HUES48 (cell line): Measurements from ENCODE around the gene NDUFA6.
"Not testable (repeated sequence)": the region's sequence is repeated elsewhere in the genome, so short reads cannot be mapped to it uniquely, and the experiment has no call there.

Experiments
- H3K27ac ChIP-seq: one replicate; pipeline ENCODE4 v1.7.0; 2013; ENCODE audit warnings: low read depth, low read length, inconsistent platforms
- H3K27me3 ChIP-seq: 2 replicates; pipeline ENCODE4 v1.6.1; 2013; ENCODE audit warnings: mild to moderate bottlenecking, low read length; ENCODE audit not compliant: control insufficient read depth, insufficient read depth
- H3K36me3 ChIP-seq: 2 replicates; pipeline ENCODE4 v1.6.1; 2013; ENCODE audit warnings: low read length; ENCODE audit not compliant: control insufficient read depth, insufficient read depth
- H3K4me1 ChIP-seq: 2 replicates; pipeline ENCODE4 v1.6.1; 2013; ENCODE audit warnings: mild to moderate bottlenecking, low read length; ENCODE audit not compliant: control insufficient read depth, insufficient read depth
- H3K4me3 ChIP-seq: 2 replicates; pipeline ENCODE4 v1.5.1; 2013; ENCODE audit warnings: mild to moderate bottlenecking, low read depth, low read length
- H3K9ac ChIP-seq: 2 replicates; pipeline ENCODE4 v1.6.1; 2013; ENCODE audit warnings: mild to moderate bottlenecking, low read depth, low read length, moderate library complexity
- H3K9me3 ChIP-seq: 2 replicates; pipeline ENCODE4 v1.6.1; 2013; ENCODE audit warnings: low read length; ENCODE audit not compliant: control insufficient read depth, insufficient read depth

Gene NDUFA6

GRCh38 chr22:42108848-42109247 lies 18.3 kb upstream of the NDUFA6 start:
- Histone ChIP-seq H3K27ac (no peak overlapping the region), H3K9ac (no peak overlapping the region), H3K27me3 (no peaks in the 10 kb centered on the region; the same call in 1 of the 2 replicates), H3K4me3 (no peak overlapping the region), H3K36me3 (no peaks in the 10 kb centered on the region), H3K4me1 (no peaks in the 10 kb centered on the region; the same call in 1 of the 2 replicates), H3K9me3 (peaks cover 11% of the 10 kb centered on the region; the same call in 1 of the 2 replicates)

- peaks cover 14% of the 10 kb centered on the region for H3K9me3 ChIP-seq
- H3K27me3 ChIP-seq, H3K36me3 ChIP-seq, H3K4me3 ChIP-seq, H3K9ac ChIP-seq, H3K4me1 ChIP-seq, H3K27ac ChIP-seq: not testable (repeated sequence)
These were observed 13.8 kb upstream of the NDUFA6 start for GRCh38 chr22:42104332-42104860.

GRCh38 chr22:42101199-42101598 lies 10.6 kb upstream of the NDUFA6 start:
- H3K4me3 ChIP-seq: no peak overlapping the region
- H3K36me3 ChIP-seq: no peaks in the 10 kb centered on the region
- H3K27me3 ChIP-seq: no peaks in the 10 kb centered on the region
- no peaks in the 10 kb centered on the region for H3K4me1 ChIP-seq
- H3K27ac ChIP-seq: no peak overlapping the region
- no peak overlapping the region for H3K9ac ChIP-seq
- peaks cover 14% of the 10 kb centered on the region for H3K9me3 ChIP-seq

- no peaks in the 10 kb centered on the region for H3K4me1 ChIP-seq
- peak overlapping the region; percentile 77 for H3K27ac ChIP-seq
- no peaks in the 10 kb centered on the region for H3K9me3 ChIP-seq
- no peaks in the 10 kb centered on the region for H3K27me3 ChIP-seq
- H3K36me3 ChIP-seq: peaks cover 14% of the 10 kb centered on the region
- no peak overlapping the region for H3K9ac ChIP-seq
- H3K4me3 ChIP-seq: peak overlapping the region; percentile 82
These were observed 847 bp upstream of the NDUFA6 start for GRCh38 chr22:42091455-42091782.

- Histone ChIP-seq H3K36me3 (peaks cover 55% of the 10 kb centered on the region), H3K4me3 (no peak overlapping the region), H3K27me3 (no peaks in the 10 kb centered on the region), H3K27ac (no peak overlapping the region), H3K9ac (no peak overlapping the region), H3K4me1 (no peaks in the 10 kb centered on the region), H3K9me3 (no peaks in the 10 kb centered on the region)
These were observed 4.5 kb downstream of the NDUFA6 start for GRCh38 chr22:42086051-42086450.

- H3K27ac ChIP-seq: no peak overlapping the region
- H3K4me1 ChIP-seq: 0 out of 2 replicates have a peak, but pooled peaks cover 3% of the 10 kb centered on the region
- H3K9me3 ChIP-seq: no peaks in the 10 kb centered on the region
- H3K4me3 ChIP-seq: no peak overlapping the region
- no peak overlapping the region for H3K9ac ChIP-seq
- no peaks in the 10 kb centered on the region for H3K27me3 ChIP-seq
- H3K36me3 ChIP-seq: peaks cover 55% of the 10 kb centered on the region
These were observed 5.7 kb downstream of the NDUFA6 start for GRCh38 chr22:42084874-42085273.

GRCh38 chr22:42083119-42083518 lies 7.5 kb downstream of the NDUFA6 start:
- Histone ChIP-seq H3K36me3 (peaks cover 49% of the 10 kb centered on the region), H3K27ac (no peak overlapping the region)

GRCh38 chr22:42080287-42080686 lies 10.3 kb downstream of the NDUFA6 start:
- Histone ChIP-seq H3K4me3 (peak overlapping the region; percentile 84), H3K27ac (no peak overlapping the region), H3K9ac (no peak overlapping the region), H3K27me3 (no peaks in the 10 kb centered on the region), H3K4me1 (peaks cover 7% of the 10 kb centered on the region; the same call in 1 of the 2 replicates), H3K9me3 (no peaks in the 10 kb centered on the region), H3K36me3 (peaks cover 34% of the 10 kb centered on the region)

More at GRCh38 chr22:42083119-42083518, 7.5 kb downstream of the NDUFA6 start:
- H3K9me3 ChIP-seq: no peaks in the 10 kb centered on the region
- H3K4me3 ChIP-seq: no peak overlapping the region
- peaks cover 7% of the 10 kb centered on the region; the same call in 1 of the 2 replicates for H3K4me1 ChIP-seq
- no peak overlapping the region for H3K9ac ChIP-seq
- H3K27me3 ChIP-seq: no peaks in the 10 kb centered on the region

GRCh38 chr22:42079319-42080251 lies 11.0 kb downstream of the NDUFA6 start, which contains the start of gene SMDT1:
TSS of gene SMDT1 (plus strand) at chr22:42079700. CDS start at chr22:42079769, 69 bp downstream.
- no peaks in the 10 kb centered on the region for H3K9me3 ChIP-seq
- peak within 1 kb of the TSS; percentile 91 for H3K27ac ChIP-seq
- H3K4me1 ChIP-seq: peaks cover 7% of the 10 kb centered on the region; the same call in 1 of the 2 replicates
- H3K27me3 ChIP-seq: no peaks in the 10 kb centered on the region
- peaks cover 27% of the 10 kb centered on the region for H3K36me3 ChIP-seq
- peak within 1 kb of the TSS; percentile 84 for H3K4me3 ChIP-seq
- H3K9ac ChIP-seq: peak within 1 kb of the TSS; percentile 90

GRCh38 chr22:42078469-42079318 lies 11.9 kb downstream of the NDUFA6 start:
- Histone ChIP-seq H3K36me3 (peaks cover 22% of the 10 kb centered on the region; the same call in 1 of the 2 replicates), H3K4me1 (peaks cover 7% of the 10 kb centered on the region; the same call in 1 of the 2 replicates), H3K9me3 (no peaks in the 10 kb centered on the region), H3K27ac (peak overlapping the region; percentile 91), H3K27me3 (peaks cover 2% of the 10 kb centered on the region; the same call in 1 of the 2 replicates), H3K9ac (peak overlapping the region; percentile 90), H3K4me3 (peak overlapping the region; percentile 84)
